CD4-positive, alpha-beta memory T cell (primary cell): ENCODE data around the gene NBPF1. TPM values are rescaled to one million over a fixed set of nuclear protein-coding genes. Genes with fewer than 3 reads are reported as not detected.
"Not testable (repeated sequence)": the region's sequence is repeated elsewhere in the genome, so short reads cannot be mapped to it uniquely, and the experiment has no call there.

Source experiments
- CTCF ChIA-PET: fragments of 350-600 bp; sonication (Branson Sonifier 250); formaldehyde crosslinking; loops from one replicate; lab custom pipeline; 2021; ENCODE audit warnings: inconsistent platforms; ENCODE audit not compliant: partially characterized antibody; lab: Charles Lee
- POLR2A ChIA-PET: fragments of 350-600 bp; sonication (Branson Sonifier 250); formaldehyde crosslinking; loops from one replicate; lab custom pipeline; 2021; ENCODE audit not compliant: partially characterized antibody; lab: Charles Lee
- DNase-seq, 5 donors: peaks; one replicate each; pipeline versions ENCODE4 v3.0.0 to v3.0.0-alpha.2; 2020 to 2022; ENCODE audit warnings: mixed read lengths in 1 of 5
- H3K27ac ChIP-seq: one replicate; pipeline ENCODE4 v1.7.0; 2013; ENCODE audit warnings: low read depth, low read length
- H3K27me3 ChIP-seq: 2 replicates; pipeline ENCODE4 v1.7.0; 2013; ENCODE audit warnings: mild to moderate bottlenecking, low read length, moderate library complexity; ENCODE audit not compliant: insufficient read depth
- H3K36me3 ChIP-seq: 2 replicates; pipeline ENCODE4 v1.7.0; 2013; ENCODE audit warnings: mild to moderate bottlenecking, low read length, moderate library complexity; ENCODE audit not compliant: insufficient read depth
- H3K4me1 ChIP-seq: 2 replicates; pipeline ENCODE4 v1.7.0; 2013; ENCODE audit warnings: mild to moderate bottlenecking, low read length, moderate library complexity; ENCODE audit not compliant: insufficient read depth
- H3K4me3 ChIP-seq, 2 donors: one replicate each; pipeline ENCODE4 v1.7.0; 2013; ENCODE audit warnings: low read length in 2 of 2, mild to moderate bottlenecking in 1 of 2
- H3K9me3 ChIP-seq, 2 donors: one replicate each; pipeline ENCODE4 v1.7.0; 2013; ENCODE audit warnings: low read length in 2 of 2, control low read depth in 1 of 2; ENCODE audit not compliant: control insufficient read depth in 1 of 2
- H3K27ac Mint-ChIP-seq, 7 donors: one replicate each; pipeline ENCODE4 v1.8.0; 2020 to 2021; ENCODE audit warnings: mixed read lengths in 7 of 7, mild to moderate bottlenecking in 6 of 7, inconsistent platforms in 3 of 7, moderate library complexity in 3 of 7
- H3K27me3 Mint-ChIP-seq, 2 donors: one replicate each; pipeline ENCODE4 v1.8.0; 2020 to 2021; ENCODE audit warnings: mixed read lengths in 2 of 2
- H3K36me3 Mint-ChIP-seq, 2 donors: one replicate each; pipeline ENCODE4 v1.8.0; 2020 to 2021; ENCODE audit warnings: mixed read lengths in 2 of 2, inconsistent platforms in 1 of 2, mild to moderate bottlenecking in 1 of 2
- H3K4me1 Mint-ChIP-seq, 4 donors: one replicate each; pipeline ENCODE4 v1.8.0; 2020 to 2021; ENCODE audit warnings: mixed read lengths in 4 of 4, mild to moderate bottlenecking in 1 of 4
- H3K4me3 Mint-ChIP-seq, 8 donors: one replicate each; pipeline ENCODE4 v1.8.0; 2020 to 2021; ENCODE audit warnings: mixed read lengths in 8 of 8, mild to moderate bottlenecking in 7 of 8, moderate library complexity in 6 of 8, inconsistent platforms in 3 of 8
- H3K9me3 Mint-ChIP-seq, 8 donors: one replicate each; pipeline ENCODE4 v1.8.0; 2020 to 2021; ENCODE audit warnings: mixed read lengths in 8 of 8, mild to moderate bottlenecking in 5 of 8, inconsistent platforms in 3 of 8, moderate library complexity in 1 of 8
- intact Hi-C: fragments of 100-400 bp; cut with micrococcal nuclease; formaldehyde crosslinking; loops from one replicate; pipeline ENCODE4 v1.15.1; 2023
- polyA plus RNA-seq, 2 donors: library from polyadenylated mRNA; unstranded; fragments of 300-500 nt; fragmentation: Illumina TruSeq; gene quantifications; one replicate each; pipeline ENCODE4 v1.2.3, GENCODE V29; 2021
- total RNA-seq, 2 experiments: library from RNA; stranded (reverse); gene quantifications; one replicate each; pipeline ENCODE4 v1.2.3, GENCODE V29; 2021

The NBPF1 gene
- total and polyA plus RNA-seq, 4 experiments from 2014 or later = 4.1 to 17.0 (median 13.5) TPM

DNA sequence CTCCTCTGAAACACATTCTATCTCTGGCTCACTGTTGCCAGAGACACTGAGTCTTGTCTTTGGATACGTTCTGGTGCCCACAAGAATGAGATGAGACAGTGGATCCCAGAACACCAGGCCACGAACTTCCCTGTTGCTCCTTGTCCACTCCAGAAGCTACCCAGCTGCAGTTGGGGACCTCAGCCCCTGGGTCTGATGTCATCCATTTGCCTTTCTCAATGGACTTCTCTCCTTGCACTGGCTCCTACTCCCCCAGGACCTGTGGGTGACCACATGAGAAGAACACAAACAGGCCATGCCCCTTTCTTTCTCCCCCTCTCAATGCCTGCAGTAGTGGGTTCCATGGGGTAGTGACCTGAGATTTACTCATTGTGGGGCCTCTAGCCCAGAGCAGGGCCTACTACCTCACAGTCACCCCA, 5.9 kb downstream of the NBPF1 start:
- no peaks in the 10 kb centered on the region for H3K27me3 Mint-ChIP-seq
- H3K36me3 Mint-ChIP-seq = no peaks in the 10 kb centered on the region
- no peaks in the 10 kb centered on the region for H3K9me3 Mint-ChIP-seq
- Histone ChIP-seq H3K27ac (no peak overlapping the region), H3K36me3 (peaks cover 3% of the 10 kb centered on the region), H3K4me1 (peaks cover 9% of the 10 kb centered on the region), H3K9me3 (no peaks in the 10 kb centered on the region), H3K4me3 (no peak overlapping the region), H3K27me3 (no peaks in the 10 kb centered on the region)
- intact Hi-C loops = no loop called here
- DNase-seq = peak in 2 of 5 donors; percentile 3 to 32
- CTCF ChIA-PET = interaction anchor here (1.6 kb wide), 1 partner anchor 11 kb away, joined by 3 read pairs; no protein-coding TSS in a partner anchor
- no peak overlapping the region for H3K4me3 Mint-ChIP-seq
- no peaks in the 10 kb centered on the region for H3K4me1 Mint-ChIP-seq
- H3K27ac Mint-ChIP-seq = no peak overlapping the region
- POLR2A ChIA-PET = no interaction called here

DNA sequence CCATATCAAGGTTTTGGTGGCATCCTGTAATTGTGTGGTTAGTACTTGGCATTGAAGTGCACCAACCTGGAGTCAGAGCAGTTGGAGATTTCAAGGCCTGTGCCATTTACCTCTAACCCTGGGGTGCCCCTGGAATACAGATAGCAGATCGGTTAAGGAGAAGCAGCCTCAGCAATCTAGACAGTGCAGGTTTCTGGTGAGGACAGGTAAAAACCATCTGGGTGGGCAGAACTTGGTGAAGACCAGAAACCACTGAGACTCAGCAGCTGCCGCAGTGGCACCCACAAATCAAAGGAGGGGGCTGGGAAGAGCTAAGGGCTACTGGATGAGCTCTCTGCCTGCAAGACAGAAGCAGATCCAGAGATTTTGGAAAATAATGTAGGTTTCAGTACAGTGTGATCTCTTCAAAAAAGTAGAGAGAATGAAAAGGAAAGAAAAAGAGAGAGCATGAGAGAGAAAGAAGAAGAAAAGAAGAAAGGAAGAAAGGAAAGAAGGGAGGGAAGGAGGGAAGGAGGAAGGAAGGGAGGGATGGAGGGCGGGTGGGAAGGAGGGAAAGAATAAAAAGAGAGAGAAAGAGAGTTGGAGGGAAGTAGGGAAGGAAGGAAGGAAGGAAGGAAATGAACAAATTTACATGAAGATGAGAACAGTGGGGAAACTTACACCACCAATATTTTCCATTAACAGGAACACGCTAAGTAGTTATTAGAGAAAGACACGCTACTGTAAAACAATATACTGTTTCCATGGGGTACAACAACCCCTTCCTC, 6.5 kb downstream of the NBPF1 start:
- H3K27me3 ChIP-seq, H3K27ac ChIP-seq, H3K36me3 Mint-ChIP-seq, intact Hi-C loops, H3K4me3 ChIP-seq, H3K36me3 ChIP-seq, H3K9me3 Mint-ChIP-seq, H3K27me3 Mint-ChIP-seq, H3K27ac Mint-ChIP-seq, DNase-seq, H3K4me1 Mint-ChIP-seq, H3K9me3 ChIP-seq, POLR2A ChIA-PET, H3K4me3 Mint-ChIP-seq, H3K4me1 ChIP-seq: not testable (repeated sequence)
- CTCF ChIA-PET = interaction anchor here (1.6 kb wide), 1 partner anchor 11 kb away, joined by 3 read pairs; no protein-coding TSS in a partner anchor

- H3K4me3 Mint-ChIP-seq = no peak overlapping the region
- ChIA-PET CTCF (interaction anchor here (1.7 kb wide), 1 partner anchor 103 kb away, joined by 6 read pairs; no protein-coding TSS in a partner anchor), POLR2A (no interaction called here)
- H3K9me3 Mint-ChIP-seq = no peaks in the 10 kb centered on the region
- Histone ChIP-seq H3K27me3 (no peaks in the 10 kb centered on the region), H3K27ac (no peak overlapping the region), H3K4me1 (no peaks in the 10 kb centered on the region), H3K4me3 (no peak overlapping the region), H3K36me3 (peaks cover 3% of the 10 kb centered on the region), H3K9me3 (no peaks in the 10 kb centered on the region)
- no peaks in the 10 kb centered on the region for H3K4me1 Mint-ChIP-seq
- intact Hi-C loops = no loop called here
- no peak overlapping the region for H3K27ac Mint-ChIP-seq
- DNase-seq = no peak
- no peaks in the 10 kb centered on the region for H3K36me3 Mint-ChIP-seq
- H3K27me3 Mint-ChIP-seq = no peaks in the 10 kb centered on the region
These were observed 7.5 kb downstream of the NBPF1 start for GRCh38 chr1:16605532-16606505.

GRCh38 chr1:16605213-16605525, 8.2 kb downstream of the NBPF1 start:
- Mint-ChIP-seq H3K27me3 (no peaks in the 10 kb centered on the region), H3K36me3 (no peaks in the 10 kb centered on the region), H3K9me3 (no peaks in the 10 kb centered on the region), H3K27ac (no peak overlapping the region), H3K4me1 (no peaks in the 10 kb centered on the region), H3K4me3 (no peak overlapping the region)
- ChIA-PET CTCF (interaction anchor here (1.3 to 1.7 kb wide), 2 partner anchors 11 to 104 kb away, joined by 4 to 6 read pairs; no protein-coding TSS in a partner anchor), POLR2A (no interaction called here)
- Histone ChIP-seq H3K9me3 (no peaks in the 10 kb centered on the region), H3K36me3 (peaks cover 3% of the 10 kb centered on the region), H3K4me3 (no peak overlapping the region), H3K27me3 (no peaks in the 10 kb centered on the region), H3K27ac (no peak overlapping the region), H3K4me1 (no peaks in the 10 kb centered on the region)
- no peak for DNase-seq
- intact Hi-C loops = no loop called here

DNA sequence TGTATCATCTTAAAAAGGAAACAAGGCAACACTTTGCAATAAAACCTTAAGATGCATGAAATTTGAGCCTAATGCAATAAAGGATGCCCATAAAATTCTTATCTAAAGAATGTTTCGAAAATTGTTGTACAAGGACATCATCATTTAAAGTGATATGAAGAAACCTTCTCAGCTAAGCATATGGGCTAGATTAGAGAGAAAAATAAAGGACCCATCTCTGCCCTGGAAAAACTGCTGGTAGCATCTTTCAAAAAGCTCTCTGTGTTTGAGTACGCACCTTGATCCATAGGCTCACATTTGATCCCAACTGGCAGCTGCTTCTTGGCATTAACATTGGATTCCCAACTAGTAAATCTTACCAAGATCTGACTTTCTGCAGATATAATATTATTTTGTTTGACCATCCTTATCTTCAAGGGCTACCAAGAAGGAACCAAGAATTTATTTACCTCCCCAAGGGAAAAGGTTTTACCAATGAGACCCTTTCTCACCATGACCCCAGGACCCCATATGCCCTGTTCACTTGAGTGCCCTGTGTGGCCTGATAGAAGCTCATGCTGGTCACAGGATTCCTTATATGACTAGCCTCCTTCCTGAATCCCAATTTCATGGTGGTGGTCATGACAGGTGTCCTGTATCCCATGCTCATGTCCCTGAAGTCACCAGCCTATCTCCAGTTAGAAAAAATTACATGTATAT, 8.7 kb downstream of the NBPF1 start:
- H3K27me3 Mint-ChIP-seq, H3K27ac ChIP-seq, H3K4me3 Mint-ChIP-seq, H3K4me3 ChIP-seq, H3K9me3 ChIP-seq, intact Hi-C loops, H3K9me3 Mint-ChIP-seq, H3K27ac Mint-ChIP-seq, H3K27me3 ChIP-seq, H3K36me3 ChIP-seq, H3K36me3 Mint-ChIP-seq, H3K4me1 Mint-ChIP-seq, DNase-seq, H3K4me1 ChIP-seq, POLR2A ChIA-PET: not testable (repeated sequence)
- CTCF ChIA-PET = interaction anchor here (1.3 to 1.7 kb wide), 2 partner anchors 11 to 104 kb away, joined by 4 to 6 read pairs; no protein-coding TSS in a partner anchor

DNA sequence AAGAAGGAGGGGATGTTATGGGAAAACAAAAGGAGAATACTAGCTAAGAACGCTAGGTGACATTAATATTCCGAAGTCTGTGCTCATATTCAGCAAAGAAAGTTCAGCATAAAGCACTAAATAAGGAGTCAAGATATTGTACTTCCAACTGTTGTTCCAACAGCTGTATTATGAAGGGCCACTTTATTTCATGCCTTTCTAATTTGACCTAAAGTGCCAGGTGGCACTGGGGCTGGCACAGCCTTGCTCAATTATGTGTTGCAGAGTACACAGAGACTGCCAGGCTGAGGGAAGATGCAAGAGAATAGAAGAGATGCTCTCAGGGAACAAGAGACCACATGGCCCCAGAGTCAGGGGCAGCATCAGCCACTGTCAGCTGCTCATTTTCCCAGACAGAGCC, 9.7 kb downstream of the NBPF1 start:
- not testable (repeated sequence) for H3K36me3 Mint-ChIP-seq, H3K4me3 ChIP-seq
- POLR2A ChIA-PET = interaction anchor here (2.1 kb wide), 1 partner anchor 9 kb away, joined by 7 read pairs; no protein-coding TSS in a partner anchor

More for the DNA sequence above, 9.7 kb downstream of the NBPF1 start:
- CTCF ChIA-PET = interaction anchor here (0.6 to 1.8 kb wide), 3 partner anchors 12 to 397 kb away, joined by 3 to 10 read pairs (median 4); no protein-coding TSS in a partner anchor
- intact Hi-C loops, H3K36me3 ChIP-seq, H3K4me1 Mint-ChIP-seq, DNase-seq, H3K27me3 Mint-ChIP-seq, H3K4me3 Mint-ChIP-seq, H3K27me3 ChIP-seq, H3K4me1 ChIP-seq, H3K27ac Mint-ChIP-seq, H3K9me3 Mint-ChIP-seq, H3K9me3 ChIP-seq, H3K27ac ChIP-seq: not testable (repeated sequence)
